H1 (cell line): ENCODE data around the gene CGN. TPM values are rescaled to one million over a fixed set of nuclear protein-coding genes. Genes with fewer than 3 reads are reported as not detected.

Experiments
- BCL11A ChIP-seq, 2 experiments: IDR thresholded peaks; one replicate each; pipeline ENCODE4 v1.6.1; 2011; ENCODE audit warnings: low read depth in 2 of 2, low read length in 2 of 2, mild to moderate bottlenecking in 2 of 2
- BRCA1 ChIP-seq: IDR thresholded peaks from 2 replicates; pipeline ENCODE4 v1.6.1; 2012; ENCODE audit warnings: low read depth, low read length, improper control_type of control experiment
- GABPA ChIP-seq: IDR thresholded peaks from 2 replicates; pipeline ENCODE4 v1.6.1; 2011; ENCODE audit warnings: mild to moderate bottlenecking, low read length, moderate library complexity, borderline replicate concordance; ENCODE audit not compliant: insufficient read depth
- KDM4A ChIP-seq: IDR thresholded peaks from one replicate; pipeline ENCODE4 v1.7.1; 2012; ENCODE audit warnings: low read depth, mild to moderate bottlenecking, moderate library complexity, low read length, inconsistent platforms; ENCODE audit not compliant: severe bottlenecking
- TBP ChIP-seq: IDR thresholded peaks from 2 replicates; pipeline ENCODE4 v1.6.1; 2011; ENCODE audit warnings: low read depth, low read length, improper control_type of control experiment
- TEAD4 ChIP-seq: IDR thresholded peaks from 2 replicates; pipeline ENCODE4 v1.6.1; 2012; ENCODE audit warnings: low read depth, low read length, inconsistent platforms, mixed read lengths
- polyA plus RNA-seq, 7 experiments: library from polyadenylated mRNA; depleted of rRNA in 3 of 7; stranded (reverse) in 5 of 7; unstranded in 2 of 7; fragments of >200 nt in 5 of 7; fragments of 200-250 nt in 2 of 7; gene quantifications; 1 replicate in 5 of 7; 2 replicates in 1 of 7; 4 replicates in 1 of 7; pipeline versions ENCODE4 v1.2.1 to v1.2.3, GENCODE V29; 2011 to 2013; ENCODE audit warnings: missing spikeins in 2 of 7, mixed read lengths in 2 of 7
- total RNA-seq: library from RNA; stranded (reverse); fragmentation: NEBNext Ultra II Directional; extraction: Animal tissue kit (Norgen Biotek cat#: 25700); gene quantifications from 2 replicates; pipeline ENCODE4 v1.2.1, GENCODE V29; 2021

The CGN gene
- total and polyA plus RNA-seq, 2 of the 8 experiments (the other 6 are each of a cell fraction or from before 2014, with no cell fraction given) = 15.9 to 52.7 TPM

DNA sequence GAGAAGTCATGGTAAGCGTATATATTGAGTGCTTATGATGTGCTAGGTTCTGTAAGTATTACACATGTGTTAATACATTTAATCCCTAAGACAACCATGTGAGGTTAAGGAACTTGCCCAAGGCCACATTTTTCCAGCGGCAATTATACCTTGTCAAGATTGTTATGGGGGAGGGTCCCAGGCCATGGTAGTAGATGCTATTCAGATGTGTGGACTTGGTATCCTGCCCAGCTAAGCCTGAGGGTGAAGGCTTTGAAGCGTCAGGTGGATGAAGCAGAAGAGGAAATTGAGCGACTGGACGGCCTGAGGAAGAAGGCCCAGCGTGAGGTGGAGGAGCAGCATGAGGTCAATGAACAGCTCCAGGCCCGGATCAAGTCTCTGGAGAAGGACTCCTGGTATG, 25.3 kb downstream of the CGN start (continued):
- TF ChIP-seq GABPA = no peak
- TF ChIP-seq BRCA1 = no peak
- TF ChIP-seq TEAD4 = no peak
- no peak for TF ChIP-seq BCL11A (IDR thresholded peaks at IDR 0.05; ENCODE audit: low read depth in 2 of 2, low read length in 2 of 2)
- TF ChIP-seq TBP = no peak
- no peak for TF ChIP-seq KDM4A
